DMS114 treated with DMSO at 0.1 percent for 48 hours (cell line): ENCODE measurements around the gene HEATR9.

Source experiments
- DNase-seq: peaks from one replicate; lab custom pipeline; 2025; ENCODE audit not compliant: unreplicated experiment; lab: John Stamatoyannopoulos, UW

Gene HEATR9

GRCh38 chr17:35811759-35812158, 56.9 kb downstream of the HEATR9 start:
- DNase-seq: no peak

- DNase-seq: no peak
Measured at GRCh38 chr17:35809855-35810461, 58.7 kb downstream of the HEATR9 start.

GRCh38 chr17:35808962-35809854, 59.5 kb downstream of the HEATR9 start, which contains the start of gene TAF15:
TSS of gene TAF15 (plus strand) at chr17:35809484. CDS start at chr17:35809570, 86 bp downstream.
- DNase-seq: peak; percentile 97

GRCh38 chr17:35808240-35808961, 60.3 kb downstream of the HEATR9 start:
- DNase-seq: no peak

- DNase-seq: no peak
Measured at GRCh38 chr17:35807371-35808144, 61.1 kb downstream of the HEATR9 start.
